GM23248 (cell line): Measurements from ENCODE around the gene NPM1. TPM values are rescaled to one million over a fixed set of nuclear protein-coding genes. Genes with fewer than 3 reads are reported as not detected.
"Not testable (repeated sequence)": the region's sequence is repeated elsewhere in the genome, so short reads cannot be mapped to it uniquely, and the experiment has no call there.

Source experiments
- DNase-seq: peaks from one replicate; pipeline ENCODE4 v3.0.0-alpha.2; 2015
- H2AFZ ChIP-seq: fragments of 200-600 bp; sonication (generic); 2 replicates; pipeline ENCODE4 v1.6.1; 2016; ENCODE audit warnings: antibody characterized with exemption
- H3F3A ChIP-seq: fragments of 200-600 bp; sonication (generic); 2 replicates; pipeline ENCODE4 v1.6.1; 2016; ENCODE audit warnings: mild to moderate bottlenecking, antibody characterized with exemption, mixed run types; ENCODE audit not compliant: insufficient read depth
- H3K27ac ChIP-seq: fragments of 200-600 bp; sonication (generic); 2 replicates; pipeline ENCODE4 v1.5.1; 2016; ENCODE audit warnings: mild to moderate bottlenecking
- H3K27me3 ChIP-seq: fragments of 200-600 bp; sonication (generic); replicated peaks from 2 replicates; pipeline ENCODE4 v1.6.1; 2016; ENCODE audit warnings: mild to moderate bottlenecking; ENCODE audit not compliant: insufficient read depth
- H3K36me3 ChIP-seq: fragments of 200-600 bp; sonication (generic); 2 replicates; pipeline ENCODE4 v1.6.1; 2016; ENCODE audit warnings: low read depth, mild to moderate bottlenecking
- H3K4me1 ChIP-seq: fragments of 200-600 bp; sonication (generic); 2 replicates; pipeline ENCODE4 v1.6.1; 2016; ENCODE audit warnings: mild to moderate bottlenecking; ENCODE audit not compliant: insufficient read depth
- H3K4me2 ChIP-seq: fragments of 200-600 bp; sonication (generic); one replicate; pipeline ENCODE4 v1.6.1; 2016; ENCODE audit warnings: mild to moderate bottlenecking; ENCODE audit not compliant: unreplicated experiment
- H3K4me3 ChIP-seq: fragments of 200-600 bp; sonication (generic); 2 replicates; pipeline ENCODE4 v1.5.1; 2016; ENCODE audit warnings: mild to moderate bottlenecking
- H3K79me2 ChIP-seq: fragments of 200-600 bp; sonication (generic); 2 replicates; pipeline ENCODE4 v1.6.1; 2016; ENCODE audit warnings: mild to moderate bottlenecking; ENCODE audit not compliant: insufficient read depth
- H3K9ac ChIP-seq: fragments of 200-600 bp; sonication (generic); 2 replicates; pipeline ENCODE4 v1.6.1; 2016; ENCODE audit warnings: mild to moderate bottlenecking
- H3K9me2 ChIP-seq: fragments of 200-600 bp; sonication (generic); 2 replicates; pipeline ENCODE4 v1.6.1; 2016; ENCODE audit warnings: mixed run types, mild to moderate bottlenecking, moderate library complexity; ENCODE audit not compliant: insufficient read depth
- H3K9me3 ChIP-seq: fragments of 200-600 bp; sonication (generic); one replicate; pipeline ENCODE4 v1.6.1; 2017; ENCODE audit warnings: low read depth
- H4K20me1 ChIP-seq: fragments of 200-600 bp; sonication (generic); 2 replicates; pipeline ENCODE4 v1.6.0; 2016; ENCODE audit not compliant: insufficient read depth
- EZH2 ChIP-seq: fragments of 200-600 bp; sonication (generic); IDR thresholded peaks from 2 replicates; pipeline ENCODE4 v1.6.1; 2018; ENCODE audit warnings: antibody characterized with exemption, mild to moderate bottlenecking; ENCODE audit not compliant: insufficient read depth, poor library complexity, severe bottlenecking
- EZH2phosphoT487 ChIP-seq: fragments of 200-600 bp; sonication (generic); IDR thresholded peaks from 2 replicates; pipeline ENCODE4 v1.6.1; 2018; ENCODE audit warnings: antibody characterized with exemption, moderate library complexity, mild to moderate bottlenecking, low read depth; ENCODE audit not compliant: insufficient read depth
- WGBS, 2 experiments: methylation state at CpG; one replicate each; pipeline ENCODE4 v1.1.6; 2015 to 2017; ENCODE audit warnings: low lambda C conversion rate in 2 of 2, low coverage in 1 of 2; ENCODE audit errors: missing lambda C conversion rate in 2 of 2; 5-methylcytosine and 5-hydroxymethylcytosine counted together
- in situ Hi-C: fragments of 300-500 bp; cut with MboI; formaldehyde crosslinking; loops from 2 replicates; pipeline ENCODE4 v1.15.0; 2020
- polyA plus RNA-seq: library from polyadenylated mRNA; unstranded; fragments of >200 nt; fragmentation: Nextera tagmentation; extraction: Ambion mirVana; gene quantifications from 2 replicates; pipeline ENCODE4 v1.2.1, GENCODE V29; 2016
- total RNA-seq: library from RNA; depleted of rRNA; stranded (reverse); fragments of >200 nt; shearing (Covaris generic); gene quantifications from 2 replicates; pipeline ENCODE4 v1.2.3, GENCODE V29; 2014

The NPM1 gene
- total and polyA plus RNA-seq, 2 experiments from 2014 or later, result 584 to 757 TPM

DNA sequence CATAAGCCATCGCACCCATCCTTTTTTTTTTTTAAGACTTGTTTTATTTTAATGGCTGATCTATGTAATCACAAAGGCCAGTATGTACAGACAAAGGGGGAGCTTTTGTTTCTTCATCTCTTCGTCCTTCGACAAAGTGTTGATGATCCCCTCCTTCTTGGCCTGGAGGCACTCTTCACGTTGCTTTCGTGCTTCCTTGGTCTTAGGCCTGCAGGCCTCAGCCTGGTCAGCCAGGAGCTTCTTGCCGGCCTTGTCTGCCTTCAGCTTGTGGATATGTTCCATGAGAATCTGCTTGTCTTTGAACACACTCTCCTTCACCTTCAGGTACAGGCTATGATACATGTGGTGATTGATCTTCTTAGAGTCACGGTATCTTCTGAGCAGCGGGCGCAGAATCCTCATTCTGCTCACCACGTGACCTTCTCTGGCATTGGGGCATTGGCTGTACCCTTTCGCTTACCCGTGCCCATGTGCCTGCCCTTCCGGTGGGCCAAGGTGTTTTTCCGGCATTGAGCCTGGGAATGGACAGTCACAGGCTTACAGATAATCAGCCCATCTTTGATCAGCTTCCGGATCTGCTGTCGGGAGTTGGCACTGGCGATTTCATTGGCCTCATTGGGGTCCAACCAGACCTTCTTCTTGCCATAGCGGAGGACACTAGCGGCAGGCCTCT is 42.6 kb upstream of the NPM1 start:
- Histone ChIP-seq H3K4me3 (no peak overlapping the region), H3F3A (no peaks in the 10 kb centered on the region), H3K27ac (no peak overlapping the region), H3K79me2 (no peaks in the 10 kb centered on the region), H3K27me3 (no peaks in the 10 kb centered on the region), H3K9me3 (no peaks in the 10 kb centered on the region), H4K20me1 (no peaks in the 10 kb centered on the region), H3K36me3 (no peaks in the 10 kb centered on the region), H3K9ac (no peak overlapping the region), H3K9me2 (no peaks in the 10 kb centered on the region), H2AFZ (no peak overlapping the region), H3K4me2 (no peak overlapping the region), H3K4me1 (no peaks in the 10 kb centered on the region)
- WGBS, 2 experiments, result 88% methylated on average over 19 of the region's 19 CpGs
- TF ChIP-seq EZH2, result no peak
- TF ChIP-seq EZH2phosphoT487, result no peak
- in situ Hi-C loops, result loop anchor here (10.0 kb wide), 1 partner anchor 600 kb away; no protein-coding TSS in a partner anchor
- no peak for DNase-seq

- H3K27me3 ChIP-seq, result no peaks in the 10 kb centered on the region
- no peak overlapping the region for H3K27ac ChIP-seq
- H3K4me1 ChIP-seq, result no peaks in the 10 kb centered on the region
- H3K36me3 ChIP-seq, result no peaks in the 10 kb centered on the region
- H3K9ac ChIP-seq, result no peak overlapping the region
- no peaks in the 10 kb centered on the region for H3K9me3 ChIP-seq
- in situ Hi-C loops, result no loop called here
- WGBS, 2 experiments, result 16 to 21% methylated on average over 7 of the region's 7 CpGs
- H3F3A ChIP-seq, result no peaks in the 10 kb centered on the region
- no peaks in the 10 kb centered on the region for H3K79me2 ChIP-seq
- TF ChIP-seq EZH2, result no peak
- TF ChIP-seq EZH2phosphoT487, result no peak
- H3K9me2 ChIP-seq, result no peaks in the 10 kb centered on the region
- H2AFZ ChIP-seq, result no peak overlapping the region
- DNase-seq, result peak; percentile 40
- no peak overlapping the region for H3K4me2 ChIP-seq
- H3K4me3 ChIP-seq, result no peak overlapping the region
- no peaks in the 10 kb centered on the region for H4K20me1 ChIP-seq
Measured at GRCh38 chr5:171351536-171352073, 36.0 kb upstream of the NPM1 start.

DNA sequence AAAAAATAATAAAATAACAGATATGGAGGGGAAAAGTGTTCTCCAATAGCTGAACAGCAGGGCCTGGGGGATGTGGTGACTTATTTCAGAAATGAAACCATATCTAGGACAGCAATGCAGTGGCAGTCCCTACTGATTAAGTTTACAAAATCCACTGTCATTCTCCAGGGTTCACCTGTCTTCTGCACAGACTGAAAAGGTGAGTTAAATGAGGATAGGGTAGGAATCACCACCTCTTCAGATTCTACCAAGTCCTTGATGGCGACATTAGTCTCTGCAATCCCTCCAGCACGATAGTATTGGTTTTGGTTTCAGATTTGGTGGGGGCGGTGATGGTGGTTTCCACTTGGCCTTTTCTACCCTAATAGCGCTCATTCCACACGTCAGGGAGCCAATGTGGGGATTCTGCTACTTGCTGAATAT is 32.3 kb upstream of the NPM1 start:
- no peak for TF ChIP-seq EZH2
- no peak for TF ChIP-seq EZH2phosphoT487
- Histone ChIP-seq H3F3A (no peaks in the 10 kb centered on the region), H2AFZ (no peak overlapping the region), H3K27me3 (no peaks in the 10 kb centered on the region), H3K4me2 (no peak overlapping the region), H3K9me3 (no peaks in the 10 kb centered on the region), H3K27ac (no peak overlapping the region), H3K4me1 (no peaks in the 10 kb centered on the region), H3K9ac (no peak overlapping the region), H4K20me1 (no peaks in the 10 kb centered on the region), H3K4me3 (no peak overlapping the region), H3K9me2 (no peaks in the 10 kb centered on the region), H3K79me2 (no peaks in the 10 kb centered on the region), H3K36me3 (no peaks in the 10 kb centered on the region)
- WGBS, 2 experiments, result 75 to 82% methylated on average over 5 of the region's 5 CpGs
- DNase-seq, result no peak
- in situ Hi-C loops, result no loop called here

- no peak for DNase-seq
- Histone ChIP-seq H3K27ac (no peak overlapping the region), H3K36me3 (no peaks in the 10 kb centered on the region), H3K9me3 (no peaks in the 10 kb centered on the region), H3K79me2 (no peaks in the 10 kb centered on the region), H4K20me1 (no peaks in the 10 kb centered on the region), H3F3A (no peaks in the 10 kb centered on the region), H3K4me2 (no peak overlapping the region), H3K4me3 (no peak overlapping the region), H3K9me2 (no peaks in the 10 kb centered on the region), H3K9ac (no peak overlapping the region), H3K4me1 (no peaks in the 10 kb centered on the region), H2AFZ (no peak overlapping the region), H3K27me3 (no peaks in the 10 kb centered on the region)
- 50 to 63% methylated on average over 2 of the region's 2 CpGs for WGBS, 2 experiments
- no peak for TF ChIP-seq EZH2phosphoT487
- no peak for TF ChIP-seq EZH2
- in situ Hi-C loops, result no loop called here
Measured at GRCh38 chr5:171357843-171358242, 29.8 kb upstream of the NPM1 start.

GRCh38 chr5:171361151-171361550 is 26.5 kb upstream of the NPM1 start:
- DNase-seq, H3K4me3 ChIP-seq, H4K20me1 ChIP-seq, H3K27me3 ChIP-seq, H3K79me2 ChIP-seq, H3K9me3 ChIP-seq, H3K9me2 ChIP-seq, H3K4me1 ChIP-seq, H2AFZ ChIP-seq, H3K36me3 ChIP-seq, H3K4me2 ChIP-seq, H3K27ac ChIP-seq, H3F3A ChIP-seq, in situ Hi-C loops, H3K9ac ChIP-seq: not testable (repeated sequence)
- 55 to 68% methylated on average over 7 of the region's 7 CpGs for WGBS, 2 experiments

- H3K79me2 ChIP-seq, DNase-seq, H3K4me1 ChIP-seq, H3K27ac ChIP-seq, H4K20me1 ChIP-seq, H2AFZ ChIP-seq, H3K36me3 ChIP-seq, H3K4me2 ChIP-seq, H3K9me3 ChIP-seq, in situ Hi-C loops, H3K27me3 ChIP-seq, H3K4me3 ChIP-seq, H3K9me2 ChIP-seq, H3K9ac ChIP-seq, H3F3A ChIP-seq: not testable (repeated sequence)
- 59 to 76% methylated on average over 3 of the region's 3 CpGs for WGBS, 2 experiments
Measured at GRCh38 chr5:171363249-171363648, 24.4 kb upstream of the NPM1 start.
